H9 (cell line): Measurements from ENCODE around the gene ASH1L. TPM values are rescaled to one million over a fixed set of nuclear protein-coding genes. Genes with fewer than 3 reads are reported as not detected.
"Not testable (repeated sequence)": the region's sequence is repeated elsewhere in the genome, so short reads cannot be mapped to it uniquely, and the experiment has no call there.

Experiments
- DNase-seq: peaks from one replicate; pipeline ENCODE4 v3.0.0-alpha.2; 2017
- H2AFZ ChIP-seq: one replicate; pipeline ENCODE4 v1.6.1; 2013; ENCODE audit warnings: mild to moderate bottlenecking, low read length, control low read depth, moderate library complexity
- H2AK5ac ChIP-seq: 2 replicates; pipeline ENCODE4 v1.6.1; 2013; ENCODE audit warnings: low read length, control low read depth, mixed read lengths; ENCODE audit not compliant: insufficient read length
- H2BK120ac ChIP-seq: one replicate; pipeline ENCODE4 v1.6.1; 2013; ENCODE audit warnings: low read depth, mild to moderate bottlenecking, low read length, control low read depth, inconsistent platforms; ENCODE audit not compliant: poor library complexity, severe bottlenecking
- H2BK12ac ChIP-seq: 2 replicates; pipeline ENCODE4 v1.6.1; 2013; ENCODE audit warnings: low read length, control low read depth, mixed read lengths, low read depth; ENCODE audit not compliant: insufficient read length
- H2BK15ac ChIP-seq: 2 replicates; pipeline ENCODE4 v1.6.1; 2013; ENCODE audit warnings: low read depth, low read length, control low read depth
- H2BK20ac ChIP-seq: one replicate; pipeline ENCODE4 v1.6.1; 2013; ENCODE audit warnings: low read depth, mild to moderate bottlenecking, low read length, control low read depth, inconsistent platforms; ENCODE audit not compliant: poor library complexity, severe bottlenecking
- H2BK5ac ChIP-seq: 2 replicates; pipeline ENCODE4 v1.6.1; 2013; ENCODE audit warnings: low read length, control low read depth, mixed read lengths; ENCODE audit not compliant: insufficient read length
- H3K14ac ChIP-seq: 2 replicates; pipeline ENCODE4 v1.6.1; 2013; ENCODE audit warnings: low read length, control low read depth; ENCODE audit not compliant: insufficient read depth
- H3K18ac ChIP-seq: 2 replicates; pipeline ENCODE4 v1.6.1; 2013; ENCODE audit warnings: low read depth, mild to moderate bottlenecking, mixed read lengths, low read length, control low read depth; ENCODE audit not compliant: insufficient read length
- H3K23ac ChIP-seq: 2 replicates; pipeline ENCODE4 v1.6.1; 2013; ENCODE audit warnings: low read length, control low read depth, mixed read lengths, low read depth; ENCODE audit not compliant: insufficient read length
- H3K23me2 ChIP-seq: 2 replicates; pipeline ENCODE4 v1.6.1; 2013; ENCODE audit warnings: low read depth, mild to moderate bottlenecking, mixed read lengths, low read length, control low read depth; ENCODE audit not compliant: insufficient read length, poor library complexity, severe bottlenecking
- H3K27ac ChIP-seq: 2 replicates; pipeline ENCODE4 v1.5.1; 2013; ENCODE audit warnings: low read length, control low read depth, mixed read lengths, low read depth; ENCODE audit not compliant: insufficient read length
- H3K27me3 ChIP-seq: 2 replicates; pipeline ENCODE4 v1.6.1; 2013; ENCODE audit warnings: low read length, control low read depth, inconsistent platforms; ENCODE audit not compliant: insufficient read depth
- H3K4ac ChIP-seq: 2 replicates; pipeline ENCODE4 v1.6.1; 2013; ENCODE audit warnings: low read depth, mild to moderate bottlenecking, control low read depth, inconsistent platforms, low read length, moderate library complexity
- H3K4me1 ChIP-seq: 2 replicates; pipeline ENCODE4 v1.6.1; 2013; ENCODE audit warnings: low read length, control low read depth, inconsistent platforms; ENCODE audit not compliant: insufficient read depth
- H3K4me2 ChIP-seq: 2 replicates; pipeline ENCODE4 v1.6.1; 2013; ENCODE audit warnings: low read length, control low read depth, mixed read lengths; ENCODE audit not compliant: insufficient read length, insufficient read depth
- H3K56ac ChIP-seq: 2 replicates; pipeline ENCODE4 v1.6.1; 2013; ENCODE audit warnings: low read depth, mild to moderate bottlenecking, mixed read lengths, low read length, control low read depth; ENCODE audit not compliant: insufficient read length
- H3K79me1 ChIP-seq: 2 replicates; pipeline ENCODE4 v1.6.1; 2013; ENCODE audit warnings: low read depth, mild to moderate bottlenecking, moderate library complexity, low read length, control low read depth, inconsistent platforms; ENCODE audit not compliant: insufficient read depth, poor library complexity, severe bottlenecking
- H3K79me2 ChIP-seq: 2 replicates; pipeline ENCODE4 v1.6.1; 2013; ENCODE audit warnings: low read length, control low read depth, inconsistent platforms; ENCODE audit not compliant: insufficient read depth
- H3K9ac ChIP-seq: 2 replicates; pipeline ENCODE4 v1.6.1; 2013; ENCODE audit warnings: low read length, control low read depth, mixed read lengths; ENCODE audit not compliant: insufficient read length; ENCODE audit errors: extremely low read depth
- H3K9me3 ChIP-seq: one replicate; pipeline ENCODE4 v1.6.1; 2013; ENCODE audit warnings: low read depth, low read length, inconsistent platforms; ENCODE audit not compliant: control insufficient read depth
- H3T11ph ChIP-seq: one replicate; pipeline ENCODE4 v1.6.1; 2013; ENCODE audit warnings: mild to moderate bottlenecking, low read length, control low read depth, inconsistent platforms
- H4K20me1 ChIP-seq: one replicate; pipeline ENCODE4 v1.6.1; 2013; ENCODE audit not compliant: control insufficient read depth, insufficient read length, insufficient read depth
- H4K5ac ChIP-seq: 2 replicates; pipeline ENCODE4 v1.6.1; 2013; ENCODE audit warnings: low read depth, mild to moderate bottlenecking, mixed read lengths, low read length, control low read depth; ENCODE audit not compliant: insufficient read length
- H4K8ac ChIP-seq: replicated peaks from 2 replicates; pipeline ENCODE4 v1.6.1; 2013; ENCODE audit warnings: low read length, control low read depth, mixed read lengths, low read depth; ENCODE audit not compliant: insufficient read length
- H4K91ac ChIP-seq: 2 replicates; pipeline ENCODE4 v1.6.1; 2013; ENCODE audit warnings: low read depth, mild to moderate bottlenecking, moderate library complexity, mixed read lengths, low read length, control low read depth; ENCODE audit not compliant: insufficient read length
- H3K27ac Mint-ChIP-seq, 3 experiments: 2 replicates in 2 of 3; 3 replicates in 1 of 3; pipeline ENCODE4 v1.8.0; 2020 to 2021; ENCODE audit warnings: mixed read lengths in 3 of 3, mild to moderate bottlenecking in 1 of 3, moderate library complexity in 1 of 3
- H3K27me3 Mint-ChIP-seq: 2 replicates; pipeline ENCODE4 v1.8.0; 2021; ENCODE audit warnings: low read depth, mild to moderate bottlenecking, moderate library complexity, mixed read lengths
- H3K36me3 Mint-ChIP-seq, 3 experiments: 2 replicates in 2 of 3; 3 replicates in 1 of 3; pipeline ENCODE4 v1.8.0; 2020 to 2021; ENCODE audit warnings: low read depth in 3 of 3, mixed read lengths in 3 of 3; ENCODE audit not compliant: insufficient read depth in 1 of 3
- H3K4me1 Mint-ChIP-seq, 2 experiments: 2 replicates each; pipeline ENCODE4 v1.8.0; 2020; ENCODE audit warnings: mixed read lengths in 2 of 2
- H3K4me3 Mint-ChIP-seq, 2 experiments: 2 replicates in 1 of 2; 3 replicates in 1 of 2; pipeline ENCODE4 v1.8.0; 2020 to 2021; ENCODE audit warnings: mild to moderate bottlenecking in 2 of 2, mixed read lengths in 2 of 2, moderate library complexity in 1 of 2
- H3K9me3 Mint-ChIP-seq, 2 experiments: 2 replicates in 1 of 2; 3 replicates in 1 of 2; pipeline ENCODE4 v1.8.0; 2020; ENCODE audit warnings: mild to moderate bottlenecking in 2 of 2, mixed read lengths in 2 of 2, moderate library complexity in 1 of 2
- WGBS: extraction: QIAGEN DNeasy Blood & Tissue Kit; methylation state at CpG from one replicate; pipeline ENCODE4 v1.1.7; 2013; ENCODE audit warnings: missing lambda C conversion rate, low lambda C conversion rate, mixed read lengths; ENCODE audit not compliant: insufficient read length; ENCODE audit errors: extremely low coverage; 5-methylcytosine and 5-hydroxymethylcytosine counted together
- total RNA-seq: library from RNA; stranded (reverse); gene quantifications from 2 replicates; pipeline ENCODE4 v1.2.1, GENCODE V29; 2021

The ASH1L gene
- total RNA-seq, 1 experiment from 2014 or later = 32.8 TPM

- not testable (repeated sequence) for H3K23me2 ChIP-seq, H3T11ph ChIP-seq, H3K9me3 ChIP-seq, H3K4ac ChIP-seq, H3K36me3 Mint-ChIP-seq, H3K4me1 ChIP-seq, H3K27ac ChIP-seq, H2BK15ac ChIP-seq, H2BK20ac ChIP-seq, H3K18ac ChIP-seq, DNase-seq, H4K8ac ChIP-seq, H2AFZ ChIP-seq, H2BK5ac ChIP-seq, H4K91ac ChIP-seq, H3K14ac ChIP-seq, H3K4me2 ChIP-seq, H3K27me3 Mint-ChIP-seq, H4K20me1 ChIP-seq, H3K79me2 ChIP-seq, H2BK12ac ChIP-seq, H4K5ac ChIP-seq, H3K27ac Mint-ChIP-seq, H2AK5ac ChIP-seq, H3K23ac ChIP-seq, H3K9me3 Mint-ChIP-seq, H3K4me3 Mint-ChIP-seq, H3K9ac ChIP-seq, H3K27me3 ChIP-seq, H3K56ac ChIP-seq, H3K79me1 ChIP-seq, H3K4me1 Mint-ChIP-seq, H2BK120ac ChIP-seq
- WGBS = no CpG with 5 or more reads among the region's 6 CpGs
These were observed 74.2 kb downstream of the ASH1L start for GRCh38 chr1:155488419-155488818.
